Measurements from ENCODE around the gene DTHD1.

Gene DTHD1

DNA sequence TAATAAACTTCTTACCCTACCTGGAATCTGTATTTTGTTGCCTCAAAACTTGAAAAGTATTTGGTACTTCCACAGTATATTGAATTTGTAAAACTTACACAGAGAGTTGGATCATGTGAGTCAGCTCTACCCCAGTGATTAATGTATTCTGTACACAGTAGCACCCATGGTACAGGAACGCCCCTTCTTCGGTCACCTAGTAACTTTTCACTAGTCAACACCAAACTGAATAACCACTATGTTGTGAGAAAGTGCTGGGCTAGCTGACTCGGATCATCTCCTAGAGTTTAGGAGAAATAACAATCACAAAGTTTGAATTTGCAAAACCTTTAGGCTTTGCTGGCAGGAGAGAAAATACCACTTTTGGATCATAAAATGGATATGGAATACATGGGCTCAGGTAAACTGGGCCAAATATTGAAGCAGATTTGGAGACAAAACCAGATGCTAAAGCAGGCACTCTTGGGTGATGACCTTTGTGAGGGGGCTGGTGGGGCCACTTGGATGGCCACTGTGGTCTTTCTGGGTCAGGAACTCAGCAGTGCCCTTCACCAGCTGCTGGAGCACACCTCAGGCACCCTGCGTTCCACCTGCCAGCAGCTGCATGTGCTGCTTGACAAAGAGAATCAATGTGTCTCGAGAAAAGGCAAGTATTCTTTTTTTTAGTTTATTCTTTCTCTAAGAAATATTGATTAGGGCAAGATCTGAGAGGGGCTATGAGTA lies at the start of gene DTHD1:
TSS of gene DTHD1 (plus strand) at position 233 of the 723 bp plus-strand sequence. CDS start at position 376, 143 bp downstream.
- FAIRE-seq: no peak

DNA sequence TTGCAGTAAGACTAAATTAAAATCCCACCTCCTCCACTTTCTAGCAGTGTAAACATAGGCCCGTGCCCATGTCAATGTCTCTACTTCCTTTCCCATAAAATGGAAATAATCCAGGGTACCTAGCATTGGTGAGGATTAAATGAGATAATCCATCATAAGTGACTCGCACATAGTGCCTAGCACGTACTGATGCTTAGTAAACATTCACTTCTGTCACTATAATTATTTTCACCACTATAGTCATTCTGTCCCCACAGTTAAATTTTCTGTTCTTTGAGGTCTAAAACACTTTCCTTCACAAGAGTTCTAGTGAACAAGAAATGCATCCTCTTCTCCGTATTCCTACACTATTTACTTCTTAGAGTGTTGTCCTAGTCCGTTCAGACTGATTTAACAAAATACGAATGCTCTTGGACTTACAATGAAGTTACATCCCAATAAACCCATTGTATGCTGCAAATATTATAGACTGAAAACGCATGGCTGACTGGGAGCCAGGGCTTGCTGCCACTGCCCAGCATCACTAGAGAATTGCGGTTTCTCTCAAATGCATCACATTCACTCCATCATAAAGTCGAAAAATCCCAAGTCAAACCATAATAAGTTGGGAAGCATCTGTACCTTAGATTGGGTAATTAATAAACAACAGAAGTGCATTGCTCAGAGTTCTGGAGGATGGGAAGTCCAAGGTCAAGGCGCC lies 47.7 kb upstream of the DTHD1 start:
- FAIRE-seq: no peak

DNA sequence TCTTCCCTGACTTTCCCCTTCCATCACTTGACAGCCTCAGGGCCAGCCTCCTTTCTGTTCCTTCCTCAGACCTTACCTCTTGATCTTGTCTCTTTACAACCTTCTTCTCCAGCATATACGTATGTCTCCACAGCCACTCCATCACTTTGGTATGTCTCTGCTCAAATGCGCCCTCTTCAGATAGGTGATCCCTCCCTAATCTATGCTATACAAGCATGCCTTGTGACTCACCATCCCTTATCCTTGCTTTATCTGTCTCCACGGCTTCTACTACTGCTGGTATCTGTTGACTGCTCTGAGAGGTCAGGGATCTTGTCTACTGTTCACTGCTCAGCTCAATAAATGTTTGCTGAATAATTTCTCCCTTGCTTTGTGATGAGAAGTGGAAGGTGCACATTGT lies 46.1 kb upstream of the DTHD1 start:
- FAIRE-seq: no peak

DNA sequence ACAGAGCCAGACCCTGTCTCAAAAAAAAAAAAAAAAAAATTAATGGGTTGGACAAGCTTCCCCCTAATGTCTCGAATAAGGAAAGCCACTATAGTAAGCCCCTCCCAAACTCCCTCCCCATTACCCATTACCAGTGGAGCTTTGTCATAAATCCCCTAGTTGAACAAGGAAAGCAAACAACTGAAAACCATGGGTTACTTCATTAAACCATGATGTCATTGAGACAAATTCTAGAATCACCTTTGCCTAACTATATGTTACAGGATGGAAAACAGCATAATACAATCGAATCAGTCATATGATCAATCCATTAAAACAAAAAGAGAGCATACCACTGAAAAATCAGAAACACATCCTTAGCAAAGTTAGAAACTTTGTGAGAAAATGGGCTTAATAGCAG lies 45.3 kb upstream of the DTHD1 start:
- no peak for FAIRE-seq

DNA sequence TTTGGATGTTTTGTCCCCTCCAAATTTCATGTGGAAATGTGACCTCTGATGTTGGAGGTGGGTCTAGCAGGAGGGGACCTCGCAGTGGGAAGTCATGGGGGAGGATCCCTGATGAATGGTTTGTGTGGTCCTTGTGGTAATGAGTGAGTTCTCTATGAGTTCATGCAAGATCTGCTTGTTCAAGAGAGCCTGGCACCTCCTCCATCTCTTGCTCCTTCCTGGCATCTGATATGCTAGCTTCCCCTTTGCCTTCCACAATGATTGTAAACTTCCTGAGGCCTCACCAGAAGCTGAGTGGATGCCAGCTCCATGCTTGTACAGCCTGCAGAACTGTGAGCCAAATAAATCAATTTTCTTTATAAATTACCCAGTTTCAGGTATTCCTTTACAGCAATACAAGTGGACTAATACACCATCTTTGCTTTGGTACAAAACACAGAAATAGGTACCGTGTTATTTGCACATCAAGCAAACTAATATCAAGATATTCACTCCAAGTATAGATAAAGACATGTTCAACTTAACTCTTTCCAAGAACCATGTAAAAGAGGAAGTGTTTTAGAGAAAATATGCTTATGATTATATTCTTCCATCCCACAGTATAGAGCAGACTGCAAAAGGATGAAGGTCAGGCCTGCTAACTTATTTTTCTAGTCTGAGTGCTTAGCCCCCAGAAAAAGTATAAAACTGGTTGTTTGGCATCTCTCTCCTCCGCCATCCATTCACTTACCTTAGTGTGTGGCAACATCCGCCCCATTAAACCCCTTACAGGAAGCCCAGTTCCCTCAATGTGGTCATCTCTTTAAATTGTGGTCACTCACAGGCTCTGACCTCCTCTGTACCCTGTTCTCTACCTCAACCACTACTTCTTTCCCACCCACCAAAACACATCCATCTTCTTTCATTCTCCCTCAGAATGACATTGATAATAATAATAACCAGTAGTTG lies 43.8 kb upstream of the DTHD1 start:
- FAIRE-seq: no peak

GRCh38 chr4:36241771-36242170 lies 39.6 kb upstream of the DTHD1 start:
- FAIRE-seq: peak; percentile 87

- peak; percentile 73 for FAIRE-seq
These were observed 38.6 kb upstream of the DTHD1 start for GRCh38 chr4:36242629-36243354.

- FAIRE-seq: peak; percentile 10
These were observed 37.8 kb upstream of the DTHD1 start for GRCh38 chr4:36243355-36244256.

DNA sequence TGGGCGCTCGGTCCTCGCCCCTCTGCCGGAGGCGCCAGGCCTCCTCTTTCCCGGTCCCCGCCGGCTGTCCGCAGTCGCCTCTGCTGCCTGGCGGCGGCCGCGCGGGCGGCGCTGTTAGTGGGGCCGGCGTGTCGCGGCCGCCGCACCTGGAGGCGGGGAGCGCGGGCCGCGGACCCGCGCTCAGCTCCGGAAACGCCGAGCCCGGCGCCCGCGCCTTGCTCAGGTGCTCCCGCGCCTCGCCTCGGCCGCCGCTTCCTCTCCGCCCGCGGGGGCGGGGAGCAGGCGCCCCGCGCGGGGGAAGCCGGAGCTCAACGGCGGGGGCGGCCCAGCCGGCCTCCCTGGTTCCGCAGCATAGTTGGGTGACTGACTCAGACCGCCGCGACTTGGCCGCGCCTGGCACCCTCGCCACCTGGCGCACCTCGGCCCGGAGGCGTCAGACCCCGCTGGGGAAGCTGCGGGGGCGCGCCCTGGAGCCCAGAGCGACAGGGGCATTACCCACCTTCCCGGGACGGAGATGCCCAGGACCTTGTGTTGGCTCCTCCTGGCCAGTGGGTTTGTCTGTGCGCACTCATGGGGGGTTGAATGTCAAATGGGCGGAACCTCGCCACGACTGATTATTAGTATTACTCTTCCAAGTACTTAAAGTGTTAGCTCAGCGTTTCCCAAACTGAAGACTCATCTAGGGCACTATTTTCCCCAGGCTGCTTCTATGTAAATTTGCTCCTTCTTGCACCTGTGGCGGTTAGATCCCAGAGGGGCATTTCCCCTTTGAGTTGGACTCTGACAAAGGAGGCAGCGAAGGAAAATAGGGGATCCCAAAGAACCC lies 36.9 kb upstream of the DTHD1 start, which contains the start of gene ARAP2:
TSS of gene ARAP2 (minus strand) at position 258 of the 826 bp plus-strand sequence. CDS start 15,028 bp downstream, outside the sequence.
- no peak for FAIRE-seq

DNA sequence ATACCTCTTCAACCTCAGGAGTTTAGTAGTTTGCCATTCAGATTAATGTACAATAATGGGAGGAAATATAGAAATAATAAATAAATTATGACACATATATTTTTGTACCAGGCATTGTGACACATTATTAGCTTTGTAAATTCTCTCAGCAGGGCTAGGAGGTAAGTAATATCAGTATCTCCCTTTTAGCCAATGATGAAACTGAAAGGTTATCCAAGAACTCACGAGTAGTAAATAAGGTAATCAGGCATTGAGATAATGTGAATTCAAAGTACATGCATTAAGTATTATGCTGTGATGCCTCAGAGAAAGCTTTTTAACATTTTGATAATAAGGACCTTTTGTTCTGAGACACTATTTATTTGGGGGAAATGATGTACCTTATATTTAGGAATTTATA lies 31.8 kb upstream of the DTHD1 start:
- FAIRE-seq: no peak

DNA sequence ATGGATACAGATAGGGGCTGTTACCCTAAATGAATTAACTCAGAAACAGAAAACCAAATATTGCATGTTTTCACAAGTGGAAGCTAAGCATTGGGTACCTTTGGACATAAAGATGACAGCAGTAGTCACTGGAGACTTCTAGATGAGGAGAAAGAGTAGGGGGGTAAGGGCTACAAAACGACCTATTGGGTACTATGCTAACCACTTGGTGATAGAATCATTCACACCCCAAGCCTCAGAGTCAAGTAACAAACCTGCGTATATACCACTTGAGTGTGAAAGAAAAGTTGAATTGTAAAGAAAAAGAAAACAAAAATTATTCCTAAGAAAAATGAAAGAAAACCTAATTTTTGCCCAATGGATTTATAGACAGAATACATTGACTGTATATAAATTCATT lies 29.4 kb upstream of the DTHD1 start:
- no peak for FAIRE-seq

GRCh38 chr4:36254371-36254770 lies 27.0 kb upstream of the DTHD1 start:
- FAIRE-seq: no peak

- no peak for FAIRE-seq
These were observed 25.8 kb upstream of the DTHD1 start for GRCh38 chr4:36255577-36255976.

DNA sequence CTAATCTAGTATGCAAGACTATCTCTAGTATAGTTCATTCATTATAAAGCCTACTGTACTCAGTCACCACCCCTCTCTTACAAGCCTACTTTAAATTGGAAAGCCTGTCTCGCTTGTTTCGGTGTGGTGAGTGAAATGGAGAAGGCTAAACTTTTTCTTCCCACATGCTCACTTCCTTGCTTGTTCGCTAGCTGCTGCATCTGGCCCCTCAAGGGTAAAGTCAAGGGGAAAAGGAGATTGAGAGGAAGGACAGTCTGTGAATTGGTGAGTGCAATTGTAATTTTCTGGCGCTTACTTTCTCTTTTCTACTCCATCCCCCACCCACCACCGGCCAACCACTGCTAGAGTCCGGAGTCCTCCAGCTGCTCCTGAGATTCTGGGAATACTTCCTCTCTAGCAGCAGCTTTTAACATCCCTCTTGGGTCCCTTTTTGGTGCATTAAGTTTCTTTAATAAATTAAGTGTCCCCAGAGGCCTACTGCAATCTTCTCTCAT lies 25.0 kb upstream of the DTHD1 start:
- no peak for FAIRE-seq

- no peak for FAIRE-seq
These were observed 20.7 kb upstream of the DTHD1 start for GRCh38 chr4:36260731-36261130.

DNA sequence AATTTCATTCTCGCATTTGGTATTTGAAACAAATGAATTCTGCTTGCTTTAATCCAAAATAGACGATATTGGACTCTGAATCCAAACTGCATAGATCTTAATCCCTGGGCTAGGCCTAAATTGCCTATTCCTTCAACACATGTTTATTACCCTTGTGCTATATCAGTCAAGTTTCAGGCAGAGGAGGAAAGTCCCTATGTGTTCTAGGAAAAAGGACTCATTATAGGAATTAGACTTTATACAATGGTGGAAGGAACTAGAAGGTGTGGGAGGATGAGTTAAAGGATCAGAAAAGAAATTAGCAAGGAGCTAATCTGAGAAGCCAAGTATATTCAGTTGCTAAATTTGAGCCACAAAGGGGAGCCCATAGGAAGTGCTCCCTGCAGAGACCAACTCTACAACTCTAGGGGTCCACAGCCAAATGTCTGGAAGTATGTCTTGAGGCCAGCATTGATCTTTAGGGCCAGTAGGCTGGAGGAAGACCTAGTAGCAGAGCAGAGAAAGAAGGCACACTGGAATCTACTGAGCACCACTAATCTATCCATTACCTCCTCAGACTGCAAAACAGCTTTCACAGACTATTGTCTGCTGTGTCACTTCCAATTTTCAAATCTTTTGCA lies 17.1 kb upstream of the DTHD1 start:
- FAIRE-seq: no peak

DNA sequence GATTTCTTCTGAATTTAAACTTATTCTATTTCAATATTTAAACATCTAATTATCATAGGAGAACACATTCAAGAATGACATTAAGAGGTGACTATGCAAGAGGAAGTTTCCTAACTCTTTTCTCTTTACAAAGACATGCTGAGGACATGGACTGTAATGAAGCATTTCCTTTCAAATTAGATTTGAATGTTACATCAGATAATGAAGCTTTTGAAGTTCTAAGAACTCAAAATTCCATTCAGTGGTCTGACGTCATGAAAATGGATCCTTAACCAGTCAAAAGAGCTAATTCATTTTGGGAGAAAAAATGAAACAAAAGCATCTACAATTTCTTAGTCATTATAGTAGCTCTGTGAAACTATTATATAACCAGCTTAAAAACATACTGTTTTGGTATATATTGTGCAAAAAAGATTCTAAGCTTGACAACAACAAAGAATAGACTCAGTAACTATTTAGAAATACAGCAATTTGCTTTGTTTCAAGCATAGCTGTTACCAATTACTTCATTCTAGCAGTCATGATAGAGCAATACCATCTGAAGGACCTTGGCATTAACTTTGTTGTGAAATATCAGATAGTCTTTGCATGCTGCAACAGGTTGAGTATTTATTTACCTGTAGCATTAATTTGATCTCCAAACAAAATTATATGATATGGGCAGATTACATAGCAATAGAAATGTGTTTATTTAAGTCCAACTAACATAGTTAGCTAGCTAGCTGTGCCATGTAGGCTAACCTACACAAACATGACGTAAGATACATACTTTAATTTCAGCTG lies 13.7 kb upstream of the DTHD1 start:
- FAIRE-seq: no peak

GRCh38 chr4:36269101-36269500 lies 12.3 kb upstream of the DTHD1 start:
- FAIRE-seq: no peak
